Measurements from ENCODE around the gene LPP. TPM values are rescaled to one million over a fixed set of nuclear protein-coding genes. Genes with fewer than 3 reads are reported as not detected.

LPP gene
- total and polyA plus RNA-seq, 2 of the 13 experiments (the other 11 are each of a cell fraction or from before 2014, with no cell fraction given): 19.2 to 29.9 TPM

DNA sequence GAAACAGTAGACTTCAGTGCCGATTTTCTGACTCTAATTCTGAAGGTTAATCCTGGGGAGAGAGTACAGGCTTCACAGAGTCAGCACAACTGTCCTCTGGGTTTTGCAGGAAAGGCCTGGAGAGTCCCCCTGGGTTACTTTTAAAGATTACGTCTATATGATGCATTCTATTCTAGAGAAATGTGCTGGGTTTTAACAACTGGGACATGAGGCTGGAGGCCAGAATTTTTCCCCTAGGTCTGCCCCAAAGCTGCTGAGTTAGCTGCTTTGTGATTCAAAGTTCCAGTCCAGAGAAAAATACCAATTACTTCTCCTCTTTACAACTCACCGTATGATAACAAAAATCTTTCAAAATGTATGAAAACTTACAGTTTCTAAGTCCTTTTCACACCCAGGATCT is 777.1 kb downstream of the LPP start:
- DNase-seq (ENCODE audit: low spot score) (no peak), ATAC-seq (no peak), FAIRE-seq (no peak)
- Histone ChIP-seq H3K9me3 (ENCODE audit: low read length) (no peaks in the 10 kb centered on the region), H3K36me3 (replicated peaks in 1 of 2; ENCODE audit: control insufficient read depth in 1 of 2, insufficient read depth in 2 of 2, low read length in 2 of 2) (no peaks in the 10 kb centered on the region), H3K79me2 (ENCODE audit: insufficient read depth, low read length) (no peaks in the 10 kb centered on the region), H2AFZ (ENCODE audit: low read length) (no peak overlapping the region), H3K27ac (ENCODE audit: extremely low read length, insufficient read depth, low read length) (no peak overlapping the region), H3K27me3 (ENCODE audit: control insufficient read depth in 1 of 2, insufficient read depth in 2 of 2, low read length in 2 of 2) (no peaks in the 10 kb centered on the region), H3K4me1 (ENCODE audit: insufficient read depth, low read length) (peaks cover 8% of the 10 kb centered on the region; the same call in 1 of the 2 replicates), H4K20me1 (ENCODE audit: insufficient read depth, low read length) (no peaks in the 10 kb centered on the region), H3K4me2 (ENCODE audit: low read depth, low read length) (no peak overlapping the region), H3K9ac (ENCODE audit: insufficient read depth, low read depth, low read length) (no peak overlapping the region), H3K4me3 (replicated peaks in 1 of 3; ENCODE audit: insufficient read depth in 1 of 3, low read depth in 2 of 3, low read length in 3 of 3) (no peak overlapping the region)
- no TSS peak for BruUV-seq (replicated peaks)
- intact Hi-C loops (cut with micrococcal nuclease; ENCODE audit: unreplicated experiment) (no loop called here), in situ Hi-C loops (cut with HindIII; ENCODE audit: extremely low pct_ligation_motif_present, low pct_unique_long_range_greater_than_20kb) (no loop called here)
- ChIA-PET POLR2A (no interaction called here), CTCF (ENCODE audit: low intra/inter-chr PET ratio, low total read pairs) (no interaction called here)
- TF ChIP-seq MAFF (IDR thresholded peaks at IDR 0.05; ENCODE audit: low read depth, low read length): 0 out of 2 replicates have a peak, but pooled peaks have one; percentile 7
- TF ChIP-seq, protein P1, sequence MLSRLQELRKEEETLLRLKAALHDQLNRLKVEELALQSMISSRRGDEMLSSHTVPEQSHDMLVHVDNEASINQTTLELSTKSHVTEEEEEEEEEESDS (CRISPR knock-in tag; IDR thresholded peaks at IDR 0.05; ENCODE audit: borderline replicate concordance): no peak
- no peak for TF ChIP-seq TBL1XR1 (IDR thresholded peaks at IDR 0.05; ENCODE audit: borderline replicate concordance, low read length, partially characterized antibody)
- TF ChIP-seq PHF8 (CRISPR knock-in tag; IDR thresholded peaks at IDR 0.05): no peak
- 0 out of 4 replicates have a peak, but pooled peaks of 1 of the 2 experiments have one; percentile 17 for TF ChIP-seq MAFK (conservative IDR thresholded peaks at IDR 0.05 in 1 of 2, IDR thresholded peaks at IDR 0.05 in 1 of 2; ENCODE audit: low read length in 2 of 2)
- 64% methylated on average over 3 of the region's 3 CpGs for WGBS (ENCODE audit: low lambda C conversion rate)

DNA sequence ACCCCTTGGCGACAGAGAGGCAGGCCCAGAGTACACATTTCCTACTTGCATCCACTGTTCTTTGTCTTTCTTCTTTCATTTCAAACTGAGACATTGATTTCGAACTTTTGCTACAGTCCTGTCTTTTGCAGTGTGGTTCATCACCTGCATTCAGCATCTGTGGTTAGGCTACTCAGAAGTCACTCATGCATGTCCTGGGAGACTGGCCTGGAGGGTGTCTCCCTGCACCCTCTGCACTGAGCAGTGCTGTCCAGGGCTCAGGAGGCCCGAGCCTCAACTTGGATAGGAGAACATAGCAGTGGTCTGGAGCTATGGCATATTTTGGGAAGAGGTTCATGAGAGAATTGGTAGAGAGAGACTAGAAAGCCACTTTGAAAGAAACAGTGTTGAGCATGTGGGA is 777.6 kb downstream of the LPP start:
- TF ChIP-seq ZNF256 (CRISPR knock-in tag; conservative IDR thresholded peaks at IDR 0.05) (no peak), ZGPAT (CRISPR knock-in tag; IDR thresholded peaks at IDR 0.05) (no peak), RFX5 (IDR thresholded peaks at IDR 0.05; ENCODE audit: low read depth, low read length) (no peak), PTBP1 (IDR thresholded peaks at IDR 0.05; ENCODE audit: low read depth, low read length, poor library complexity, severe bottlenecking) (no peak), MED13 (CRISPR knock-in tag; IDR thresholded peaks at IDR 0.05) (no peak), ZNF441 (CRISPR knock-in tag; IDR thresholded peaks at IDR 0.05; ENCODE audit: borderline replicate concordance) (no peak), ZNF138 (CRISPR knock-in tag; IDR thresholded peaks at IDR 0.05; ENCODE audit: low read depth) (no peak), ZNF160 (CRISPR knock-in tag; IDR thresholded peaks at IDR 0.05) (no peak), MZF1 (CRISPR knock-in tag; IDR thresholded peaks at IDR 0.05; ENCODE audit: borderline replicate concordance) (no peak), WIZ (CRISPR knock-in tag; IDR thresholded peaks at IDR 0.05) (no peak)
- DNase-seq (ENCODE audit: low spot score) (no peak), ATAC-seq (no peak; the same call in 2 of the 3 replicates), FAIRE-seq (no peak)
- no peaks in the 10 kb centered on the region for H4K20me1 ChIP-seq (ENCODE audit: insufficient read depth, low read length)
- H3K4me1 ChIP-seq (ENCODE audit: insufficient read depth, low read length): peaks cover 8% of the 10 kb centered on the region
- no peaks in the 10 kb centered on the region for H3K27me3 ChIP-seq (ENCODE audit: control insufficient read depth in 1 of 2, insufficient read depth in 2 of 2, low read length in 2 of 2)
- no peaks in the 10 kb centered on the region for H3K9me3 ChIP-seq (ENCODE audit: low read length)
- ChIA-PET POLR2A (no interaction called here), CTCF (ENCODE audit: low intra/inter-chr PET ratio, low total read pairs) (no interaction called here)
- H3K36me3 ChIP-seq (replicated peaks in 1 of 2; ENCODE audit: control insufficient read depth in 1 of 2, insufficient read depth in 2 of 2, low read length in 2 of 2): no peaks in the 10 kb centered on the region
- H3K27ac ChIP-seq (ENCODE audit: extremely low read length, insufficient read depth, low read length): no peak overlapping the region
- WGBS (ENCODE audit: low lambda C conversion rate): 70% methylated on average over 3 of the region's 3 CpGs
- no peak overlapping the region for H3K9ac ChIP-seq (ENCODE audit: insufficient read depth, low read depth, low read length)
- in situ Hi-C loops (cut with HindIII; ENCODE audit: extremely low pct_ligation_motif_present, low pct_unique_long_range_greater_than_20kb) (no loop called here), intact Hi-C loops (cut with micrococcal nuclease; ENCODE audit: unreplicated experiment) (no loop called here)
- H3K79me2 ChIP-seq (ENCODE audit: insufficient read depth, low read length): no peaks in the 10 kb centered on the region
- H3K4me2 ChIP-seq (ENCODE audit: low read depth, low read length): no peak overlapping the region
- no peak overlapping the region for H2AFZ ChIP-seq (ENCODE audit: low read length)
- BruUV-seq (replicated peaks): no TSS peak
- H3K4me3 ChIP-seq (replicated peaks in 1 of 3; ENCODE audit: insufficient read depth in 1 of 3, low read depth in 2 of 3, low read length in 3 of 3): no peak overlapping the region
